GM13977 (cell line): ENCODE data around the gene CACNB1.

Experiments
- DNase-seq: peaks from one replicate; pipeline ENCODE4 v3.0.0; 2012; ENCODE audit warnings: low spot score
- CTCF ChIP-seq: IDR thresholded peaks from 2 replicates; pipeline ENCODE4 v1.5.1; 2012; ENCODE audit warnings: mild to moderate bottlenecking, control low read depth; ENCODE audit not compliant: insufficient read depth; ENCODE audit errors: extremely low read depth, missing control alignments
- in situ Hi-C: fragments of 300-500 bp; cut with MboI; formaldehyde crosslinking; loops from one replicate; pipeline ENCODE4 v1.12.0; 2022; ENCODE audit warnings: low sequenced_read_pairs, low pct_unique_long_range_greater_than_20kb, mixed read lengths, inconsistent platforms; ENCODE audit not compliant: unreplicated experiment

CACNB1 gene

DNA sequence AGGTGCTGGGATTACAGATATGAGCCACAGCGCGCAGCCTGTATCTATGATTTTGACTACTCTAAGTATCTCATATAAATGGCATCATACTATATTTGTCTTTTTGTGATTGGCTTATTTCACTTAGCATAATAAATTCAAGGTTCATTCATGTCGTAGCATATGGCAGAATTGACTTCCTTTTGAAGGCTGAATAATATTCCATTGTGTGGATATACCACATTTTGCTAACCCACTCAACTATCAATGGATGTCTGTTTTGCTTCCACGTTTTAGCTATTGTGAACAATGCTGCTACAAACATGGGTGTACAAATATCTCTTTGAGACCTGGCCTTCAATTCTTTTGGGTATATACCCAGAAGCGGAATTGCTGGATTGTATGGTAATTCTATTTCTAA lies 56.2 kb downstream of the CACNB1 start:
- no peak for TF ChIP-seq CTCF
- in situ Hi-C loops: no loop called here
- DNase-seq: no peak

- in situ Hi-C loops: no loop called here
- DNase-seq: no peak
- no peak for TF ChIP-seq CTCF
These were observed 57.9 kb downstream of the CACNB1 start for GRCh38 chr17:39139561-39139960.

- TF ChIP-seq CTCF: no peak
- DNase-seq: no peak
- in situ Hi-C loops: no loop called here
These were observed 58.3 kb downstream of the CACNB1 start for GRCh38 chr17:39139161-39139511.

DNA sequence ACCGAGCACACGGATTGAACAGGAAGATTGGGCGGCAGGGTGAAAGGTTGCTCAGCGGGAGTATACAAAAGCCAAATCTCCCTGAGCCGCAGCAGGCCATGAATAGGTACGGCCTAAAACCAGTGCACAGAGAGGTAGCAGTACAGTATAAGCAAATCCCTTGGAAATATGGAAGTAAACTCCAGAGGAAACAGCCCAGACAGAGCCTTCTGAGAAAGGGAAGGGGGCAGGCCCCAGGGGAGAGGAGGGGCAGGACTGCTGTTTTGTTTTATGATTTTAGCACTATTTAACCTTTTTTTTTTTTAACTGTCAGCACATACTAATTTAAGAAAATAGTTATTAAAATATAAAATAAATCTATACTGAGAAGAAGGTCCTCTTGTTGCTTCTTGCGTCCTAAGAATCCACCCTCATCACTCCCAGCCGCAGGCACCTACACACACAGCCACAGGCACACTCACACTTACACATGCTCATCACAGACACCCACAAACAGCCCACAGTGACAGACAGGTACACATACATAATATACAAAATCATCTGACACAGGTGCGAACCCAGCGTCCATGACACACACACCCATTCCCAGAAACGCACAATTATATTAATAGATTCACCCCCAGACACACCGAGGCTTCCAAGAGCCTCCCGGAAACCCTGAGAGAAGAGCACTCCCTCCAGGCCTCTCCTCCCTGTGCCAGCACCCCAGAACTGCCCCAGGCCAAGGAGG lies 58.9 kb downstream of the CACNB1 start:
- TF ChIP-seq CTCF: no peak
- DNase-seq: no peak
- in situ Hi-C loops: no loop called here

- in situ Hi-C loops: no loop called here
These were observed 62.6 kb downstream of the CACNB1 start for GRCh38 chr17:39134878-39135277.

GRCh38 chr17:39132192-39132610 lies 65.3 kb downstream of the CACNB1 start:
- in situ Hi-C loops: no loop called here
- no peak for TF ChIP-seq CTCF
- no peak for DNase-seq

More at GRCh38 chr17:39134878-39135277, 62.6 kb downstream of the CACNB1 start:
- DNase-seq: no peak
- no peak for TF ChIP-seq CTCF
